ENCODE data around the gene FOXC2. TPM values are rescaled to one million over a fixed set of nuclear protein-coding genes. Genes with fewer than 3 reads are reported as not detected.
"Not testable (repeated sequence)": the region's sequence is repeated elsewhere in the genome, so short reads cannot be mapped to it uniquely, and the experiment has no call there.

FOXC2 gene
- total RNA-seq, 2 experiments from 2014 or later: not detected

DNA sequence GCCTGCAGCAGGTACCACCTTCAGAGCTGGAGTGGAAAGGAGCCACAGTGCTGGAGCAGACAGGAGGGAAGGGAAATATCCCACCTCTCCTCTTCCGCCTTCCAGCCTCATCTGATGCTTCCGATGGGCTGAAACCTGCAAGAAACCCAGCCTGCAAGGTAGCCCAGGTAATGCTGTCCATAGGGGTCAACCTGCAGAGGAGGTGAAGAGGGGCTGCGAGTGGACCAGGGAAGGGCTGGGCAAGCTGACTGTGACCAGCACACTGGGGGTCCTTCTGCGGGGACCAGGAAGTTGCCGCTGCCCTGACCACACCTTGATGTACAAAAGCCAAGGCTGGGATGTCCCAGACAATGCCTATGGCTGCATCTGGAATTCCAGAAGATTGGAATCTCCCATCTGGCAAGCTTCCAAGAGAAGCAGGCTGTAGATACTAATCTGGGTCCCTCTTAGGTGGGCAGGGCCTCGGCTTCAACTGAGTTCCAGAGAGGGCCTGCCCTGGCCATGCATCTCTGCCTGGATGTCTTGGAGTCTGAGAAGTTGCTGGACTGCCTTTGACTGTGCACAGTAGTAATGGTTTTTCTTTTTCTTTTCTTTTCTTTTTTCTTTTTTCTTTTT, 17.5 kb downstream of the FOXC2 start:
- H3K27me3 Mint-ChIP-seq: peaks cover 20% of the 10 kb centered on the region
- ChIA-PET CTCF (interaction anchor here (1.4 kb wide), 1 partner anchor 20 kb away, joined by 3 read pairs; no protein-coding TSS in a partner anchor), POLR2A (interaction anchor here (1.7 kb wide), 1 partner anchor 80 kb away, joined by 5 read pairs; no protein-coding TSS in a partner anchor)
- TF ChIP-seq, protein P1, sequence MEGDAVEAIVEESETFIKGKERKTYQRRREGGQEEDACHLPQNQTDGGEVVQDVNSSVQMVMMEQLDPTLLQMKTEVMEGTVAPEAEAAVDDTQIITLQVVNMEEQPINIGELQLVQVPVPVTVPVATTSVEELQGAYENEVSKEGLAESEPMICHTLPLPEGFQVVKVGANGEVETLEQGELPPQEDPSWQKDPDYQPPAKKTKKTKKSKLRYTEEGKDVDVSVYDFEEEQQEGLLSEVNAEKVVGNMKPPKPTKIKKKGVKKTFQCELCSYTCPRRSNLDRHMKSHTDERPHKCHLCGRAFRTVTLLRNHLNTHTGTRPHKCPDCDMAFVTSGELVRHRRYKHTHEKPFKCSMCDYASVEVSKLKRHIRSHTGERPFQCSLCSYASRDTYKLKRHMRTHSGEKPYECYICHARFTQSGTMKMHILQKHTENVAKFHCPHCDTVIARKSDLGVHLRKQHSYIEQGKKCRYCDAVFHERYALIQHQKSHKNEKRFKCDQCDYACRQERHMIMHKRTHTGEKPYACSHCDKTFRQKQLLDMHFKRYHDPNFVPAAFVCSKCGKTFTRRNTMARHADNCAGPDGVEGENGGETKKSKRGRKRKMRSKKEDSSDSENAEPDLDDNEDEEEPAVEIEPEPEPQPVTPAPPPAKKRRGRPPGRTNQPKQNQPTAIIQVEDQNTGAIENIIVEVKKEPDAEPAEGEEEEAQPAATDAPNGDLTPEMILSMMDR (IDR thresholded peaks at IDR 0.05): no peak
- H3K27ac Mint-ChIP-seq: no peak overlapping the region
- intact Hi-C loops (cut with micrococcal nuclease): no loop called here
- no peaks in the 10 kb centered on the region for H3K9me3 Mint-ChIP-seq
- ATAC-seq: no peak
- H3K4me3 Mint-ChIP-seq: no peak overlapping the region
- no peak for DNase-seq
- no peaks in the 10 kb centered on the region for H3K36me3 Mint-ChIP-seq (ENCODE audit: low read depth)
- H3K4me1 Mint-ChIP-seq (ENCODE audit: low read depth): no peaks in the 10 kb centered on the region

DNA sequence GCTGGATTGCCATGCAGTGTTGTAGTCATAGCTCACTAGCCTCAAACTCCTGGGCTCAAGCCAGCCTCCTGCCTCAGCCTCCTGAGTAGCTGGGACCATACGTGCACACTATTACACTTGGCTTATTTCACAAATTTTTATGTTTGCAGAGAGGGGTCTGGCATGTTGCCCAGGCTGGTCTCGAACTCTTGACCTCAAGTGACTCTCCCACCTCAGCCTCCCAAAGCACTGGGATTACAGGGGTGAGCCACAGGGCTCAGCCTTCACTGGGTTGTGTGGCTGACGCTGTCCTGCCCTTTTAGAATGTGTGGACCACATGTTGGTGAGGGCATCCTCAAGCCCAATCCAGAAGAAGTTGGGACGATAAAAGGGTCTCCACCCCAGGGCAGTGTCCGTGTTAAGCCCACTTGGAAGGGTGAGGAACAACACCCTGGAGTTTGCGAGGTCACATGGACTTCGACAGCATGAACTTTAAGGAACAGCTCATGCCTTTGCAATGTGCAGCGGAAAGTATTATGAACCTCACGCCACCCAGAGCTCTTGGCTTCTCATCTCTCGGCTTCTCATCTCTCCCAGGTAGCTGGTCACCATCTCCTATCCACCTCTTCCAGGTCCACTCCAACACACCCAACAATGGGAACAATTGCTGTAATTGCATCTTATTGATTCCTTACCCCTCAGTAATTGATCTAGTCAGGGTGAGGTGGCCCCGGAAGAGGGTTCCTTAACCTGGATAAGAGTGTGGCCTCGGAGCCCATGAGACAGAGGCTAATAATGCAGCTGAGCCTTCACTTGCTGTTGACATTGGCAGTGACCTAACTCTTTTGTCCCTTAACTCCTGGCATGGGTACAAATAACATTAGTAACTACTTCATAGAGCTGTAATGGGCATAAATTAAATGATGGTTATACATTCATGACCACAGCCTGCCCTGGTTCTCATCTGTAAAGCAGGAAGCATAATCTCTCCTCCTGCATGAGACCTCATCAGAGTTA, 18.4 kb downstream of the FOXC2 start:
- intact Hi-C loops (cut with micrococcal nuclease): no loop called here

DNA sequence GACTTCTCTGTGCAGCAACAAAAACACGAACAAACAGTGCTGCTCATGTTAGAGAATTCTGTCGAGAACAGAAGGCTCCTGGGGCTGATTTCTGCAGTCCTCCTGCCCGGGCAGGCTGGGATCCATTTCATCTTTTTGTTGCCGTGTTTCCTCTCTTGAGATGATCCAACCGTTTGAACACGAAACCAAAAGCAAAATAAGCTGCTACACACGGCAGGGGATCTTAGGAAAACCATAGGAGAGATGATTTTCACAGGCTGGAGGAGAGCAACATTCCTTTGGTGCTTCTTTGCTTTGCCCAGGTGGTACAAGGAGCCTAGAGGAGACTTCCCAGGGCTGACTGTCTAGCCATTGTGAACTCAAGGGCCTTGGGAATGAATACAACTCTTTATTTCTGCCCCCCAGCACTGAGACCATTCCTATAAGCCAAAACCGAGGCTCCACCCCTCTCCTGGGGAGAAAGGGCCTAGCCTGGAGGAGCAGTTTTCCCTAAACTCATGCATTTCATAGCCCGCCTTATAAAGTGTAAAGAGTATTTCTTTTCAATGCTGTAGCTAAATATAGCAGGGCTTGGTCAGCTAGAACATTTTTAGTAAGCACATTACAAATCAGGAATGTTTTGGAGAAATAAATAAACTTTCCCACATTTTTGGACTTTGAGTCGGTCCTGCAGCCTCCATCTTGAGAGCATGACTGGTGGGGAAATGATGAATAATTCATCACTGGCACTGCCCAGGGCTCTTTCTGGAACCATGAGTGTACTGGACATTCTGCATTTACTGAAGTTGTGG, 19.4 kb downstream of the FOXC2 start:
- Mint-ChIP-seq H3K4me1 (ENCODE audit: low read depth) (no peaks in the 10 kb centered on the region), H3K36me3 (ENCODE audit: low read depth) (no peaks in the 10 kb centered on the region), H3K9me3 (no peaks in the 10 kb centered on the region), H3K4me3 (no peak overlapping the region), H3K27ac (no peak overlapping the region), H3K27me3 (peaks cover 11% of the 10 kb centered on the region)
- TF ChIP-seq, protein P1 (IDR thresholded peaks at IDR 0.05): no peak
- DNase-seq (no peak), ATAC-seq (no peak)
- ChIA-PET POLR2A (interaction anchor here (0.7 to 1.7 kb wide), 2 partner anchors 79 to 515 kb away, joined by 3 to 5 read pairs; no protein-coding TSS in a partner anchor), CTCF (no interaction called here)
- intact Hi-C loops (cut with micrococcal nuclease): no loop called here

More for the DNA sequence above, 18.4 kb downstream of the FOXC2 start:
- TF ChIP-seq, protein P1 (IDR thresholded peaks at IDR 0.05): no peak
- no peaks in the 10 kb centered on the region for H3K4me1 Mint-ChIP-seq (ENCODE audit: low read depth)
- peaks cover 17% of the 10 kb centered on the region for H3K27me3 Mint-ChIP-seq
- no peak for ATAC-seq
- H3K4me3 Mint-ChIP-seq: no peak overlapping the region
- POLR2A ChIA-PET: interaction anchor here (0.7 to 1.7 kb wide), 2 partner anchors 80 to 516 kb away, joined by 3 to 5 read pairs; no protein-coding TSS in a partner anchor
- H3K36me3 Mint-ChIP-seq (ENCODE audit: low read depth): no peaks in the 10 kb centered on the region
- H3K27ac Mint-ChIP-seq: no peak overlapping the region
- DNase-seq: no peak
- no peaks in the 10 kb centered on the region for H3K9me3 Mint-ChIP-seq
- CTCF ChIA-PET: interaction anchor here (1.4 kb wide), 1 partner anchor 21 kb away, joined by 3 read pairs; no protein-coding TSS in a partner anchor

- intact Hi-C loops (cut with micrococcal nuclease): no loop called here
- TF ChIP-seq, protein P1 (IDR thresholded peaks at IDR 0.05): no peak
- no peaks in the 10 kb centered on the region for H3K4me1 Mint-ChIP-seq (ENCODE audit: low read depth)
- CTCF ChIA-PET: no interaction called here
- H3K9me3 Mint-ChIP-seq: no peaks in the 10 kb centered on the region
- DNase-seq (no peak), ATAC-seq (no peak)
- H3K4me3 Mint-ChIP-seq: no peak overlapping the region
- no peak overlapping the region for H3K27ac Mint-ChIP-seq
- POLR2A ChIA-PET: no interaction called here
- H3K27me3 Mint-ChIP-seq: peaks cover 16% of the 10 kb centered on the region
- no peaks in the 10 kb centered on the region for H3K36me3 Mint-ChIP-seq (ENCODE audit: low read depth)
Measured at GRCh38 chr16:86587487-86587886, 20.9 kb downstream of the FOXC2 start.

DNA sequence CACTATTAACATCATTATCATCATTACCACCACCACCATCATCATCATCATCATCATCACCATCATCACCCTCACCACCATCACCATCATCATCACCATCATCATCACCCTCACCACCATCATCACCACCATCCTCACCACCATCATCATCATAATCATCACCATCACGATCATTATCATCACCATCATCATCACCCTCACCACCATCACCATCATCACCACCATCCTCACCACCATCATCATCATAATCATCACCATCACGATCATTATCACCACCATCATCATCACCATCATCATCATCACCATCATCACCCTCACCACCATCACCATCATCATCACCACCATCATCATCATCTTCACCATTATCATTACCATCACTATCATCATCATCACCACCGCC, 21.3 kb downstream of the FOXC2 start:
- H3K36me3 Mint-ChIP-seq (ENCODE audit: low read depth); POLR2A ChIA-PET; ATAC-seq; intact Hi-C loops (cut with micrococcal nuclease); H3K4me1 Mint-ChIP-seq (ENCODE audit: low read depth); H3K4me3 Mint-ChIP-seq; CTCF ChIA-PET; H3K27ac Mint-ChIP-seq; DNase-seq; H3K9me3 Mint-ChIP-seq: not testable (repeated sequence)
- peaks cover 16% of the 10 kb centered on the region for H3K27me3 Mint-ChIP-seq
